Activated CD8-positive, alpha-beta memory T cell treated with anti-CD3 and anti-CD28 coated beads, Interleukin-2, amount 10 ng/mL, durations not matched to agents 7 days and 5 days (primary cell): ENCODE data around the gene ZMIZ1. TPM values are rescaled to one million over a fixed set of nuclear protein-coding genes. Genes with fewer than 3 reads are reported as not detected.

ENCODE experiments used
- ATAC-seq: fragments of 150-1000 bp; cut with Tn5 transposase; one replicate; pipeline ENCODE4 v1.10.0; 2021; ENCODE audit warnings: moderate library complexity
- CTCF ChIA-PET: fragments of 350-600 bp; sonication (Branson Sonifier 250); formaldehyde crosslinking; loops from one replicate; lab custom pipeline; 2021; ENCODE audit warnings: antibody characterized with exemption; lab: Charles Lee
- DNase-seq: peaks from one replicate; pipeline ENCODE4 v3.0.0-alpha.2; 2020
- H3K27ac Mint-ChIP-seq: one replicate; pipeline ENCODE4 v1.8.0; 2021; ENCODE audit warnings: mild to moderate bottlenecking, mixed read lengths
- H3K27me3 Mint-ChIP-seq: one replicate; pipeline ENCODE4 v1.8.0; 2021; ENCODE audit warnings: mixed read lengths
- H3K36me3 Mint-ChIP-seq: one replicate; pipeline ENCODE4 v1.8.0; 2021; ENCODE audit warnings: mild to moderate bottlenecking, mixed read lengths
- H3K4me1 Mint-ChIP-seq: one replicate; pipeline ENCODE4 v1.8.0; 2021; ENCODE audit warnings: mixed read lengths
- H3K4me3 Mint-ChIP-seq: one replicate; pipeline ENCODE4 v1.8.0; 2021; ENCODE audit warnings: mild to moderate bottlenecking, moderate library complexity, mixed read lengths
- H3K9me3 Mint-ChIP-seq: one replicate; pipeline ENCODE4 v1.8.0; 2022; ENCODE audit warnings: low read depth, mixed read lengths
- total RNA-seq, 2 experiments: library from RNA; stranded (reverse); gene quantifications; one replicate each; pipeline ENCODE4 v1.2.3, GENCODE V29; 2021

ZMIZ1 gene
- total RNA-seq, 2 experiments from 2014 or later, result 52.7 to 71.5 TPM

- Mint-ChIP-seq H3K27me3 (no peaks in the 10 kb centered on the region), H3K9me3 (no peaks in the 10 kb centered on the region), H3K4me1 (peaks cover 80% of the 10 kb centered on the region), H3K36me3 (peaks cover 60% of the 10 kb centered on the region), H3K4me3 (peak overlapping the region; percentile 85), H3K27ac (peak overlapping the region; percentile 89)
- ATAC-seq, result no peak
- peak; percentile 39 for DNase-seq
- CTCF ChIA-PET, result interaction anchor here (1.7 to 12.0 kb wide), 2 partner anchors 25 to 31 kb away, joined by 5 to 171 read pairs; no protein-coding TSS in a partner anchor
Observed at GRCh38 chr10:79349766-79350406, 281.1 kb downstream of the ZMIZ1 start.

DNA sequence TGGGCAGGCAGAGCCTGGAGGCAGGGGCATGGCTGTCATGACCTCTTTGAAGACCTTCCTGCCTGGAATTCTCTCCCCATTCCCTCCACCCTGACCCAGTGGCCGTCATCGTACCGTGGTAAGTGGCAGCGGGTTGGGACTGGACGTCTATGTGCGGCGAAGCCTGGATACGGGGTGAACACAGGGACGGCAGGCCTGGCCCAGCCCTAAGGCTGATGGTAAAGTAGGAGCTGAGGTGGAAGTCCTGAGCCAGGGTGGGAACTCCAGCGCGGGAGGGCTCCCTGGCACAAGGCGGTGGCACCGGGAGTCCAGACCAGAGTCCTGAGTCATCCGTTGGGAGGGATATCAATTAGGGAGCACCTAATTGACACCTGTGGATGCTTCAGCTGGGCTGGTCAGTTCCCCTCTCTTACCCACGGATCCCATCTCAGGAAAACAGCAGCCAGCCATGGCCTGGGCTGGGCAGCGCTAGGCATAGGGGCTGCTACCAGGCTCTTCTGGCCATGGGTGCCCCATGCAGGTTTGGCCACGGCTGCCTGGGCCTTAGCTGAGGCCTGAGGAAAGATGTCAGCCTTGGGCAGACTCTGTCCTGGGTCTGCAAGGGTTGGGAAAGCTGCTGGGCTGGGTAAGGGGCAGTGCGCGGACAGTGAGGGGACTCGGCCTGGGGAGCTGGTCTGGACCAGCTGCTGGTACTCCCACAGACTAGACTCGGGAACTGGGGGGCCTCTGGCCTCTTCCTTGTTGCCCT, 281.8 kb downstream of the ZMIZ1 start:
- Mint-ChIP-seq H3K9me3 (no peaks in the 10 kb centered on the region), H3K36me3 (peaks cover 67% of the 10 kb centered on the region), H3K27ac (peak overlapping the region; percentile 60), H3K4me1 (peaks cover 80% of the 10 kb centered on the region), H3K27me3 (no peaks in the 10 kb centered on the region), H3K4me3 (peak overlapping the region; percentile 85)
- DNase-seq (no peak), ATAC-seq (no peak)
- CTCF ChIA-PET, result interaction anchor here (1.7 to 12.0 kb wide), 2 partner anchors 24 to 32 kb away, joined by 5 to 171 read pairs; no protein-coding TSS in a partner anchor

- DNase-seq (peak; percentile 39), ATAC-seq (no peak)
- CTCF ChIA-PET, result interaction anchor here (1.7 to 12.0 kb wide), 2 partner anchors 23 to 33 kb away, joined by 5 to 171 read pairs; no protein-coding TSS in a partner anchor
- Mint-ChIP-seq H3K4me3 (no peak overlapping the region), H3K27ac (no peak overlapping the region), H3K9me3 (no peaks in the 10 kb centered on the region), H3K4me1 (peaks cover 80% of the 10 kb centered on the region), H3K27me3 (no peaks in the 10 kb centered on the region), H3K36me3 (peaks cover 74% of the 10 kb centered on the region)
Observed at GRCh38 chr10:79351332-79351731, 282.6 kb downstream of the ZMIZ1 start.

- no peaks in the 10 kb centered on the region for H3K9me3 Mint-ChIP-seq
- CTCF ChIA-PET, result interaction anchor here (12.0 kb wide), 1 partner anchor 34 kb away, joined by 171 read pairs; no protein-coding TSS in a partner anchor
- H3K27ac Mint-ChIP-seq, result peak overlapping the region; percentile 47
- H3K36me3 Mint-ChIP-seq, result peaks cover 79% of the 10 kb centered on the region
- ATAC-seq (no peak), DNase-seq (no peak)
- H3K4me1 Mint-ChIP-seq, result peaks cover 76% of the 10 kb centered on the region
- no peak overlapping the region for H3K4me3 Mint-ChIP-seq
- H3K27me3 Mint-ChIP-seq, result no peaks in the 10 kb centered on the region
Observed at GRCh38 chr10:79352035-79352877, 283.5 kb downstream of the ZMIZ1 start.

DNA sequence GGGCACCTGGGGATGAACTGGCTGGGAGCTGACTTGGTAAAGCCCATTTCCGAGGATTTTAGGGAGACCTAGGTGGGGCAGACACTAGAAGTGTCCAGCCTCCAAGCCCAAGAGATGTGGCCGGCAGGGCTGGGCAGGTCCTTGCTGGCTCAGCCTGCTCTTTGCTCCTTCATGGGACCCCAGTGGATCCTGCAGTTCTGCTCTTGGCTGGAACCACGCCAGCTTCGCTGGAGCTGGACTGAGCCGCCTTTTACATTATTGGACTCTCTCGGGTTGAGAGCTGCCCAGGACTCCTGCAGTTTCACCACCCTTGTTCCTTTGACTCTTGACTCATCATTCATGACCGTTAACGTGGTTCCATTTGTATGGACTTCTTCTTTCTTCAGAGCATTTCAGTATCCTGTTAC, 284.2 kb downstream of the ZMIZ1 start:
- Mint-ChIP-seq H3K4me3 (no peak overlapping the region), H3K9me3 (no peaks in the 10 kb centered on the region), H3K27me3 (no peaks in the 10 kb centered on the region), H3K4me1 (peaks cover 76% of the 10 kb centered on the region), H3K27ac (peak overlapping the region; percentile 68), H3K36me3 (peaks cover 84% of the 10 kb centered on the region)
- CTCF ChIA-PET, result interaction anchor here (2.7 kb wide), 1 partner anchor 31 kb away, joined by 6 read pairs; no protein-coding TSS in a partner anchor
- DNase-seq (no peak), ATAC-seq (no peak)

GRCh38 chr10:79353726-79354125, 285.0 kb downstream of the ZMIZ1 start:
- CTCF ChIA-PET, result interaction anchor here (1.6 to 2.7 kb wide), 2 partner anchors 20 to 31 kb away, joined by 6 to 11 read pairs; no protein-coding TSS in a partner anchor
- Mint-ChIP-seq H3K36me3 (peaks cover 77% of the 10 kb centered on the region), H3K4me3 (no peak overlapping the region), H3K27ac (peak overlapping the region; percentile 68), H3K27me3 (no peaks in the 10 kb centered on the region), H3K9me3 (no peaks in the 10 kb centered on the region), H3K4me1 (peaks cover 73% of the 10 kb centered on the region)
- ATAC-seq (peak; percentile 8), DNase-seq (no peak)

DNA sequence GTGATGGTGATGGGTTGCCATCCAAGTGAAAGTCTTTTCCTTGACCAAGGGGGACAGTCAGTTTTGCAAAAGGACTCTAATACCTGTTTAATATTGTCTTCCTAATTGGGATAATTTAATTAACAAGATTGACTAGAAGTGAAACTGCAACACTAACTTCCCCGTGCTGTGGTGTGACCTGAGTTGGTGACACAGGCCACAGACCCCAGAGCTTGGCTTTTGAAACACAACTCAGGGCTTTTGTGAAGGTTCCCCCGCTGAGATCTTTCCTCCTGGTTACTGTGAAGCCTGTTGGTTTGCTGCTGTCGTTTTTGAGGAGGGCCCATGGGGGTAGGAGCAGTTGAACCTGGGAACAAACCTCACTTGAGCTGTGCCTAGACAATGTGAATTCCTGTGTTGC, 285.4 kb downstream of the ZMIZ1 start:
- Mint-ChIP-seq H3K4me3 (peak overlapping the region; percentile 23), H3K4me1 (peaks cover 69% of the 10 kb centered on the region), H3K27me3 (no peaks in the 10 kb centered on the region), H3K9me3 (no peaks in the 10 kb centered on the region), H3K27ac (peak overlapping the region; percentile 68), H3K36me3 (peaks cover 73% of the 10 kb centered on the region)
- ATAC-seq, result peak; percentile 42
- DNase-seq, result peak; percentile 77
- CTCF ChIA-PET, result interaction anchor here (1.3 to 2.7 kb wide), 3 partner anchors 12 to 32 kb away, joined by 3 to 11 read pairs (median 6); no protein-coding TSS in a partner anchor

- peak overlapping the region; percentile 23 for H3K4me3 Mint-ChIP-seq
- DNase-seq (no peak), ATAC-seq (no peak)
- H3K27me3 Mint-ChIP-seq, result no peaks in the 10 kb centered on the region
- CTCF ChIA-PET, result interaction anchor here (1.3 to 2.7 kb wide), 3 partner anchors 12 to 32 kb away, joined by 3 to 11 read pairs (median 6); no protein-coding TSS in a partner anchor
- H3K27ac Mint-ChIP-seq, result peak overlapping the region; percentile 68
- H3K4me1 Mint-ChIP-seq, result peaks cover 64% of the 10 kb centered on the region
- no peaks in the 10 kb centered on the region for H3K9me3 Mint-ChIP-seq
- H3K36me3 Mint-ChIP-seq, result peaks cover 68% of the 10 kb centered on the region
Observed at GRCh38 chr10:79354615-79355014, 285.8 kb downstream of the ZMIZ1 start.

- DNase-seq, result peak; percentile 38
- H3K27ac Mint-ChIP-seq, result no peak overlapping the region
- no peaks in the 10 kb centered on the region for H3K9me3 Mint-ChIP-seq
- no peak overlapping the region for H3K4me3 Mint-ChIP-seq
- peaks cover 59% of the 10 kb centered on the region for H3K36me3 Mint-ChIP-seq
- no peak for ATAC-seq
- CTCF ChIA-PET, result interaction anchor here (1.3 to 2.7 kb wide), 3 partner anchors 11 to 33 kb away, joined by 3 to 11 read pairs (median 6); no protein-coding TSS in a partner anchor
- H3K4me1 Mint-ChIP-seq, result peaks cover 58% of the 10 kb centered on the region
- no peaks in the 10 kb centered on the region for H3K27me3 Mint-ChIP-seq
Observed at GRCh38 chr10:79355420-79356017, 286.8 kb downstream of the ZMIZ1 start.

GRCh38 chr10:79356104-79356503, 287.3 kb downstream of the ZMIZ1 start:
- H3K27me3 Mint-ChIP-seq, result no peaks in the 10 kb centered on the region
- CTCF ChIA-PET, result interaction anchor here (1.4 to 3.4 kb wide), 3 partner anchors 18 to 112 kb away, joined by 3 to 9 read pairs (median 3); no protein-coding TSS in a partner anchor
- ATAC-seq, result peak; percentile 18
- peak; percentile 56 for DNase-seq
- peak overlapping the region; percentile 42 for H3K27ac Mint-ChIP-seq
- no peaks in the 10 kb centered on the region for H3K9me3 Mint-ChIP-seq
- H3K36me3 Mint-ChIP-seq, result peaks cover 55% of the 10 kb centered on the region
- H3K4me3 Mint-ChIP-seq, result no peak overlapping the region
- peaks cover 57% of the 10 kb centered on the region for H3K4me1 Mint-ChIP-seq

- peaks cover 2% of the 10 kb centered on the region for H3K27me3 Mint-ChIP-seq
- no peak overlapping the region for H3K4me3 Mint-ChIP-seq
- H3K4me1 Mint-ChIP-seq, result peaks cover 59% of the 10 kb centered on the region
- CTCF ChIA-PET, result interaction anchor here (1.4 to 3.4 kb wide), 4 partner anchors 10 to 111 kb away, joined by 3 to 15 read pairs (median 6); partner anchors contain the start of gene PPIF
- DNase-seq (no peak), ATAC-seq (no peak)
- H3K36me3 Mint-ChIP-seq, result peaks cover 47% of the 10 kb centered on the region
- H3K27ac Mint-ChIP-seq, result no peak overlapping the region
- H3K9me3 Mint-ChIP-seq, result no peaks in the 10 kb centered on the region
Observed at GRCh38 chr10:79357180-79357579, 288.4 kb downstream of the ZMIZ1 start.

GRCh38 chr10:79358811-79359210, 290.0 kb downstream of the ZMIZ1 start:
- Mint-ChIP-seq H3K27me3 (peaks cover 13% of the 10 kb centered on the region), H3K9me3 (no peaks in the 10 kb centered on the region), H3K27ac (no peak overlapping the region), H3K36me3 (peaks cover 36% of the 10 kb centered on the region), H3K4me1 (peaks cover 45% of the 10 kb centered on the region), H3K4me3 (no peak overlapping the region)
- DNase-seq, result peak; percentile 31
- CTCF ChIA-PET, result interaction anchor here (1.1 to 3.4 kb wide), 3 partner anchors 11 to 86 kb away, joined by 3 to 15 read pairs (median 9); partner anchors contain the start of gene PPIF
- ATAC-seq, result no peak
